Sigmoid colon (tissue), 7 donors: ENCODE results near the gene PLGRKT. TPM values are rescaled to one million over a fixed set of nuclear protein-coding genes. Genes with fewer than 3 reads are reported as not detected.
"Not testable (repeated sequence)": the region's sequence is repeated elsewhere in the genome, so short reads cannot be mapped to it uniquely, and the experiment has no call there.

ENCODE experiments used
- DNase-seq: peaks from one replicate; pipeline ENCODE4 v3.0.0-alpha.2; 2019
- H3K27ac ChIP-seq, 4 donors: fragments of 200-600 bp; sonication (generic); one replicate each; pipeline ENCODE4 v1.5.1; 2016 to 2019; ENCODE audit warnings: mild to moderate bottlenecking in 1 of 4
- H3K27me3 ChIP-seq, 3 donors: fragments of 200-600 bp; sonication (generic); one replicate each; pipeline ENCODE4 v1.5.1; 2019; ENCODE audit warnings: mild to moderate bottlenecking in 1 of 3
- H3K36me3 ChIP-seq, 4 donors: fragments of 200-600 bp; sonication (generic); one replicate each; pipeline ENCODE4 v1.5.1; 2016 to 2019
- H3K4me1 ChIP-seq, 4 donors: fragments of 200-600 bp; sonication (generic); one replicate each; pipeline ENCODE4 v1.5.1; 2017 to 2019
- H3K4me3 ChIP-seq, 4 donors: fragments of 200-600 bp; sonication (generic); one replicate each; pipeline ENCODE4 v1.5.1; 2017 to 2019; ENCODE audit warnings: mild to moderate bottlenecking in 2 of 4, moderate library complexity in 1 of 4
- H3K9me3 ChIP-seq, 4 donors: fragments of 200-600 bp in 3 of 4; sonication (generic) in 3 of 4; one replicate each; pipeline versions ENCODE4 v1.5.1 to v1.6.1; 2013 to 2019
- EP300 ChIP-seq, 4 donors: sonication (generic); formaldehyde crosslinking; IDR thresholded peaks; one replicate each; pipeline ENCODE4 v1.6.1; 2017; ENCODE audit warnings: antibody characterized with exemption in 4 of 4
- POLR2A ChIP-seq, 2 donors: fragments of 450-650 bp; IDR thresholded peaks; one replicate each; pipeline ENCODE4 v1.6.1; 2016; ENCODE audit warnings: antibody characterized with exemption in 2 of 2, mild to moderate bottlenecking in 2 of 2, moderate library complexity in 2 of 2
- POLR2AphosphoS5 ChIP-seq, 4 donors: sonication (generic); formaldehyde crosslinking; IDR thresholded peaks; one replicate each; pipeline ENCODE4 v1.6.1; 2017; ENCODE audit warnings: antibody characterized with exemption in 4 of 4
- WGBS, 2 donors: extraction: QIAGEN DNeasy Blood & Tissue Kit; methylation state at CpG; one replicate each; pipeline ENCODE4 v1.1.7; 2013; 5-methylcytosine and 5-hydroxymethylcytosine counted together
- intact Hi-C: fragments of 100-400 bp; cut with DNase I; formaldehyde crosslinking; loops from one replicate; pipeline ENCODE4 v1.15.1; 2023
- polyA plus RNA-seq, 3 donors: library from polyadenylated mRNA; stranded (reverse); fragments of 200-250 nt; gene quantifications; one replicate each; pipeline ENCODE4 v1.2.3, GENCODE V29; 2013
- total RNA-seq, 4 donors: library from RNA; depleted of rRNA; stranded (reverse); fragments of >200 nt; gene quantifications; one replicate each; pipeline ENCODE4 v1.1.0, GENCODE V29; 2016
- TF ChIP-seq, protein P1 (sequence below), 4 experiments: fragments of 450-650 bp in 3 of 4; fragments of 200-600 bp in 1 of 4; IDR thresholded peaks; one replicate each; pipeline ENCODE4 v1.5.1; 2016 to 2019; ENCODE audit warnings: antibody characterized with exemption in 4 of 4, mild to moderate bottlenecking in 3 of 4, moderate library complexity in 2 of 4
- donor health status: healthy with polysubstance abuse.
- donor health status: Bipolar disorder and iron deficiency.
- donor health status: healthy.

PLGRKT gene
- total and polyA plus RNA-seq, 7 donors = 14.1 to 94.6 (median 25.0) TPM

DNA sequence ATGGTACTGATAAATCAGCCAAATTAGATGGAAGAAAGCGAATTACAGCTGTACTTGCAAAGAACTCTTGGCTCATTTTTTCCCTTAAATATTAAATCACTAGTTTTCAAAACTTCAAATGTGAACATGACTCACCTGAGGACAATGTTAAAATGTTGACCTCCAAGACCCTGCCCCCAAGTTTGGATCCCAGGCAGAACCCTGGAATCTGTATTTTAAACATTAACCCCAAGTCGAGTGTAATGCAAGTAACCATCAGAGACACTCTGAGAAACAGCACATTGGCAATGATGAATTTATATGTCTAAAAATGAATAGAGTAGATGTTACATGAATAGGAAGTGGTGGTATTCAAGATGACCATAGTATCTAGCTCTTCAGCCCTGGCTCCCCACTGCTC, 10.3 kb upstream of the PLGRKT start:
- peaks cover 0 to 15% (median 3%) of the 10 kb centered on the region in 4 donors for H3K4me1 ChIP-seq
- H3K9me3 ChIP-seq = no peaks in the 10 kb centered on the region
- intact Hi-C loops = no loop called here
- H3K27me3 ChIP-seq = no peaks in the 10 kb centered on the region
- whole genome bisulfite sequencing, 2 donors = 88% methylated on average over 2 of the region's 2 CpGs
- no peak overlapping the region for H3K4me3 ChIP-seq
- no peaks in the 10 kb centered on the region for H3K36me3 ChIP-seq
- TF ChIP-seq, protein P1, sequence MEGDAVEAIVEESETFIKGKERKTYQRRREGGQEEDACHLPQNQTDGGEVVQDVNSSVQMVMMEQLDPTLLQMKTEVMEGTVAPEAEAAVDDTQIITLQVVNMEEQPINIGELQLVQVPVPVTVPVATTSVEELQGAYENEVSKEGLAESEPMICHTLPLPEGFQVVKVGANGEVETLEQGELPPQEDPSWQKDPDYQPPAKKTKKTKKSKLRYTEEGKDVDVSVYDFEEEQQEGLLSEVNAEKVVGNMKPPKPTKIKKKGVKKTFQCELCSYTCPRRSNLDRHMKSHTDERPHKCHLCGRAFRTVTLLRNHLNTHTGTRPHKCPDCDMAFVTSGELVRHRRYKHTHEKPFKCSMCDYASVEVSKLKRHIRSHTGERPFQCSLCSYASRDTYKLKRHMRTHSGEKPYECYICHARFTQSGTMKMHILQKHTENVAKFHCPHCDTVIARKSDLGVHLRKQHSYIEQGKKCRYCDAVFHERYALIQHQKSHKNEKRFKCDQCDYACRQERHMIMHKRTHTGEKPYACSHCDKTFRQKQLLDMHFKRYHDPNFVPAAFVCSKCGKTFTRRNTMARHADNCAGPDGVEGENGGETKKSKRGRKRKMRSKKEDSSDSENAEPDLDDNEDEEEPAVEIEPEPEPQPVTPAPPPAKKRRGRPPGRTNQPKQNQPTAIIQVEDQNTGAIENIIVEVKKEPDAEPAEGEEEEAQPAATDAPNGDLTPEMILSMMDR (IDR thresholded peaks at IDR 0.05) = no peak
- TF ChIP-seq EP300 (IDR thresholded peaks at IDR 0.05) = no peak
- TF ChIP-seq POLR2AphosphoS5 (IDR thresholded peaks at IDR 0.05) = no peak
- no peak overlapping the region for H3K27ac ChIP-seq
- no peak for DNase-seq

DNA sequence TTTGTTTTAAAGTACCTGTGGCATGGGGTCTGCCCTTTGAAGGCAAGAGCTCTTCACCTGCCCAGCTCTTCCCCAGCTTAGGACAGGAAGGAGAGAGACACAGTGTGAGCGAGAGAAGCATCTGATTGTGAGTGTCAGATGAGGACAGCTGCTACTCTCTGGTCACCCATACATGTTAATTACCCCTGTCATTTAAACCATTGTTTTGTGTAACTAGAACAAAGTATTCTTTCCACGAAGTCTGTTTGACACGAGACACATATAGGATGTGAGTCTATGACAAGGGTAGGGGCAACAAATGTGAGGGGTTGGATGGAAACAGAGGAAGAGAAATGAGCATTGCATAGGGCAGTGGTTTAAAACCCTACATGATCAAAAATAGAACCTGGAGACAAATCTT, 9.6 kb upstream of the PLGRKT start:
- intact Hi-C loops = no loop called here
- Histone ChIP-seq H3K9me3 (no peaks in the 10 kb centered on the region), H3K4me3 (no peak overlapping the region), H3K4me1 (peaks cover 0 to 15% (median 3%) of the 10 kb centered on the region in 4 donors), H3K27ac (no peak overlapping the region), H3K27me3 (no peaks in the 10 kb centered on the region), H3K36me3 (no peaks in the 10 kb centered on the region)
- WGBS, 2 donors = 82 to 84% methylated on average over 3 of the region's 3 CpGs
- TF ChIP-seq POLR2AphosphoS5 (IDR thresholded peaks at IDR 0.05) (no peak), EP300 (IDR thresholded peaks at IDR 0.05) (no peak), POLR2A (IDR thresholded peaks at IDR 0.05) (no peak)
- TF ChIP-seq, protein P1 (IDR thresholded peaks at IDR 0.05) = no peak
- no peak for DNase-seq

DNA sequence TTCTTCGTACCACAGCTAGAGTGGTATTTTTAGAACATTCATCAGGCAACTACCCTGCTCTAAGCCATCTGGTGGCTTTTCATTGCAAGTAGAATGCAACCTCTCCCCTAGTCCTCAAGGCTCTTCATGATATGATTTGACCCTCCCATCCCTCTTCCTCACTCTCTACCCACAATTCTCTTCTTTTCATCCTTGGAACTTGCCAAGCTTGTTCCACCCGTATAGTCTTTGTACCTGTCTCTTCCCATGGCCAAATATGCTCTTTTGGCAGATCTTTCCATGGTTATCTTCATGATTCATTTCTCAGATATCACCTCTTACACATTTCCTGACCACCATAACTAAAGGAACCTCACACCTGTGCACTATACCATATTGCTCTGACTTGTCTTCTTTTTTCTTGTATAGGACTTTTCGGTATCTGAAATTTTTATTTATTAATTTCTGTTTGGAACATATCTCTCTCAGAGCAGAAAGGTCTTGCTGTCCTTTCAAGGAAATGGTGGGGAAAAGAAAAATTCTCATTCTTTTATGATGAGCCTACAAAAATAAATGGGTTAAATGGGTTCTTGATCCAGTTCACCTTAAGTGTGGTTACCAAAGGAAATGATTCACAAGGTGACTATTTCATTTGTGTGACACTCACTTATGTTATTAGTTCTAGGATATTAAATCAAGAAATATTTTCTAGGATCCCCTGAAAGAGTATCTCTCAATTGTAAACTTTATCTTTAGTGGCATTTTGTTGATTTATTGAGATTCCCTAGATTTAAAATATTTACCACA, 8.9 kb upstream of the PLGRKT start:
- no peaks in the 10 kb centered on the region for H3K9me3 ChIP-seq
- no peaks in the 10 kb centered on the region for H3K36me3 ChIP-seq
- no peak overlapping the region for H3K27ac ChIP-seq
- WGBS, 2 donors = 79 to 81% methylated on average over 3 of the region's 3 CpGs
- DNase-seq = no peak
- H3K27me3 ChIP-seq = no peaks in the 10 kb centered on the region
- TF ChIP-seq EP300 (IDR thresholded peaks at IDR 0.05) = no peak
- TF ChIP-seq POLR2A (IDR thresholded peaks at IDR 0.05) = no peak
- TF ChIP-seq, protein P1 (IDR thresholded peaks at IDR 0.05) = no peak
- TF ChIP-seq POLR2AphosphoS5 (IDR thresholded peaks at IDR 0.05) = no peak
- peaks cover 0 to 15% (median 3%) of the 10 kb centered on the region in 4 donors for H3K4me1 ChIP-seq
- H3K4me3 ChIP-seq = no peak overlapping the region
- intact Hi-C loops = no loop called here

DNA sequence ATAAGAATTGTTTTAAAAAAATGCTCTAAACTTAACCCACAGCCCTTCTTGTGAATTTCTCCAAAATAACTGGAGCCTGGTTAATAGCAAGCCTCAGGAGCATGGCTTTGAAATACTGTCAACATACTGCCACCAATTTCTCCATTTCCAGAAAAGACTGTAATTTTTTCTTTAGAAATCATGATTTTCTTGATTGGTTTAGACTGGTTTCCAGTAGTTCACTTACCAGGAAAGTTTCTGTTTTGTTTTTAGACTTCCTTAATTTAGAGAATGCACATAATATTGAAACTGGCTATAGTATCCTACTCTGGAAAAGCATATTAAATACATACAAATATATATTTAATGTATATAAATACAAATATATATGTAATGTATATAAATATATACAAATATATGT, 8.2 kb upstream of the PLGRKT start:
- Histone ChIP-seq H3K27me3 (no peaks in the 10 kb centered on the region), H3K9me3 (no peaks in the 10 kb centered on the region), H3K4me3 (no peak overlapping the region), H3K27ac (no peak overlapping the region), H3K4me1 (peaks cover 0 to 11% (median 2%) of the 10 kb centered on the region in 4 donors), H3K36me3 (no peaks in the 10 kb centered on the region)
- TF ChIP-seq POLR2A (IDR thresholded peaks at IDR 0.05) (no peak), POLR2AphosphoS5 (IDR thresholded peaks at IDR 0.05) (no peak), EP300 (IDR thresholded peaks at IDR 0.05) (no peak)
- TF ChIP-seq, protein P1 (IDR thresholded peaks at IDR 0.05) = no peak
- intact Hi-C loops = no loop called here
- no peak for DNase-seq

DNA sequence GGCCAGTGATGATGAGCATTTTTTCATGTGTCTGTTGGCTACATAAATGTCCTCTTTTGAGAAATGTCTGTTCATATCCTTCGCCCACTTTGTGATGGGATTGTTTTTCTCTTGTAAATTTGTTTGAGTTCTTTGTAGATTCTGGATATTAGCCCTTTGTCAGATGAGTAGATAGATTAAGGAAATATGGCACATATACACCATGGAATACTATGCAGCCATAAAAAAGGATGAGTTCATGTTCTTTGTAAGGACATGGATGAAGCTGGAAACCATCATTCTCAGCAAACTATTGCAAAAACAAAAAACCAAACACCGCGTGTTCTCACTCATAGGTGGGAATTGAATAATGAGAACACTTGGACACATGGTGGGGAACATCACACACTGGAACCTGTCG, 7.4 kb upstream of the PLGRKT start:
- H3K4me1 ChIP-seq, H3K27ac ChIP-seq, intact Hi-C loops, DNase-seq, H3K4me3 ChIP-seq, H3K27me3 ChIP-seq, H3K9me3 ChIP-seq, H3K36me3 ChIP-seq: not testable (repeated sequence)
- WGBS, 2 donors = 89 to 92% methylated on average over 4 of the region's 4 CpGs
